ENCODE data around the gene DHRS11.
"Not testable (repeated sequence)": the region's sequence is repeated elsewhere in the genome, so short reads cannot be mapped to it uniquely, and the experiment has no call there.

DHRS11 gene

GRCh38 chr17:36594626-36595401, 3.1 kb downstream of the DHRS11 start:
- DNase-seq, result no peak

GRCh38 chr17:36597226-36597625, 5.5 kb downstream of the DHRS11 start:
- no peak for DNase-seq

- no peak for DNase-seq
Observed at GRCh38 chr17:36597866-36598777, 6.4 kb downstream of the DHRS11 start.

- DNase-seq, result no peak
Observed at GRCh38 chr17:36598951-36599401, 7.3 kb downstream of the DHRS11 start.

- DNase-seq, result no peak
Observed at GRCh38 chr17:36599546-36600250, 8.0 kb downstream of the DHRS11 start.

GRCh38 chr17:36600465-36600864, 8.8 kb downstream of the DHRS11 start:
- DNase-seq, result no peak

- no peak for DNase-seq
Observed at GRCh38 chr17:36600936-36601302, 9.2 kb downstream of the DHRS11 start.

- peak; percentile 84 to 89 for DNase-seq
Observed at GRCh38 chr17:36601303-36602029, 9.8 kb downstream of the DHRS11 start, which contains the start of gene MRM1. MRM1 (plus strand) TSS chr17:36601583; CDS start chr17:36601811, 228 bp downstream.

- DNase-seq, result no peak
Observed at GRCh38 chr17:36602030-36602748, 10.5 kb downstream of the DHRS11 start.

GRCh38 chr17:36602924-36603384, 11.3 kb downstream of the DHRS11 start:
- peak; percentile 44 to 82 for DNase-seq

GRCh38 chr17:36605028-36605427, 13.3 kb downstream of the DHRS11 start:
- DNase-seq, result not testable (repeated sequence)

- no peak for DNase-seq
Observed at GRCh38 chr17:36608280-36608679, 16.6 kb downstream of the DHRS11 start.

GRCh38 chr17:36608794-36609497, 17.3 kb downstream of the DHRS11 start:
- no peak for DNase-seq

- no peak for DNase-seq
Observed at GRCh38 chr17:36609498-36609862, 17.8 kb downstream of the DHRS11 start.

- no peak for DNase-seq
Observed at GRCh38 chr17:36610474-36610873, 18.8 kb downstream of the DHRS11 start.

- no peak for DNase-seq
Observed at GRCh38 chr17:36611345-36612072, 19.8 kb downstream of the DHRS11 start.

- DNase-seq, result no peak
Observed at GRCh38 chr17:36612323-36612722, 20.6 kb downstream of the DHRS11 start.

- no peak for DNase-seq
Observed at GRCh38 chr17:36613155-36613554, 21.5 kb downstream of the DHRS11 start.

- DNase-seq, result no peak
Observed at GRCh38 chr17:36614081-36614480, 22.4 kb downstream of the DHRS11 start.

- no peak for DNase-seq
Observed at GRCh38 chr17:36614933-36615332, 23.3 kb downstream of the DHRS11 start.

Data from NCI-H446 (cell line).